Activated CD8-positive, alpha-beta T cell treated with anti-CD3 and anti-CD28 coated beads for 36 hours (primary cell): ENCODE measurements around the gene SEC61A2. TPM values are rescaled to one million over a fixed set of nuclear protein-coding genes. Genes with fewer than 3 reads are reported as not detected.
A peak's percentile ranks its signal among the peaks of the same experiment; 100 is the strongest.

Experiments
- ATAC-seq: fragments of 200-7000 bp; cut with Tn5 transposase; one replicate; pipeline ENCODE4 v1.10.0; 2021; ENCODE audit warnings: mild to moderate bottlenecking, moderate library complexity
- CTCF ChIA-PET: fragments of 350-600 bp; sonication (Branson Sonifier 250); formaldehyde crosslinking; loops from one replicate; lab custom pipeline; 2021; ENCODE audit warnings: antibody characterized with exemption; lab: Charles Lee
- POLR2A ChIA-PET: fragments of 350-600 bp; sonication (Branson Sonifier 250); formaldehyde crosslinking; loops from one replicate; lab custom pipeline; 2021; ENCODE audit warnings: antibody characterized with exemption; lab: Charles Lee
- DNase-seq: peaks from one replicate; pipeline ENCODE4 v3.0.0-alpha.2; 2020
- H3K27ac Mint-ChIP-seq: one replicate; pipeline ENCODE4 v1.8.0; 2021; ENCODE audit warnings: mild to moderate bottlenecking, mixed read lengths
- H3K27me3 Mint-ChIP-seq: one replicate; pipeline ENCODE4 v1.8.0; 2021; ENCODE audit warnings: mixed read lengths
- H3K36me3 Mint-ChIP-seq: one replicate; pipeline ENCODE4 v1.8.0; 2021; ENCODE audit warnings: low read depth, mixed read lengths
- H3K4me1 Mint-ChIP-seq: one replicate; pipeline ENCODE4 v1.8.0; 2021; ENCODE audit warnings: low read depth, mixed read lengths
- H3K4me3 Mint-ChIP-seq: one replicate; pipeline ENCODE4 v1.8.0; 2021; ENCODE audit warnings: mild to moderate bottlenecking, moderate library complexity, mixed read lengths
- H3K9me3 Mint-ChIP-seq: one replicate; pipeline ENCODE4 v1.8.0; 2021; ENCODE audit warnings: mixed read lengths
- intact Hi-C: fragments of 100-400 bp; cut with micrococcal nuclease; formaldehyde crosslinking; loops from one replicate; pipeline ENCODE4 v1.10.0; 2022
- total RNA-seq, 2 experiments: library from RNA; stranded (reverse); gene quantifications; one replicate each; pipeline ENCODE4 v1.2.3, GENCODE V29; 2021
- TF ChIP-seq, protein P1 (sequence below): fragments of 200-600 bp; IDR thresholded peaks from one replicate; pipeline ENCODE4 v1.8.0; 2022; ENCODE audit warnings: antibody characterized with exemption, mild to moderate bottlenecking

Gene SEC61A2
- total RNA-seq, 2 experiments from 2014 or later, result 10.8 to 12.0 TPM

DNA sequence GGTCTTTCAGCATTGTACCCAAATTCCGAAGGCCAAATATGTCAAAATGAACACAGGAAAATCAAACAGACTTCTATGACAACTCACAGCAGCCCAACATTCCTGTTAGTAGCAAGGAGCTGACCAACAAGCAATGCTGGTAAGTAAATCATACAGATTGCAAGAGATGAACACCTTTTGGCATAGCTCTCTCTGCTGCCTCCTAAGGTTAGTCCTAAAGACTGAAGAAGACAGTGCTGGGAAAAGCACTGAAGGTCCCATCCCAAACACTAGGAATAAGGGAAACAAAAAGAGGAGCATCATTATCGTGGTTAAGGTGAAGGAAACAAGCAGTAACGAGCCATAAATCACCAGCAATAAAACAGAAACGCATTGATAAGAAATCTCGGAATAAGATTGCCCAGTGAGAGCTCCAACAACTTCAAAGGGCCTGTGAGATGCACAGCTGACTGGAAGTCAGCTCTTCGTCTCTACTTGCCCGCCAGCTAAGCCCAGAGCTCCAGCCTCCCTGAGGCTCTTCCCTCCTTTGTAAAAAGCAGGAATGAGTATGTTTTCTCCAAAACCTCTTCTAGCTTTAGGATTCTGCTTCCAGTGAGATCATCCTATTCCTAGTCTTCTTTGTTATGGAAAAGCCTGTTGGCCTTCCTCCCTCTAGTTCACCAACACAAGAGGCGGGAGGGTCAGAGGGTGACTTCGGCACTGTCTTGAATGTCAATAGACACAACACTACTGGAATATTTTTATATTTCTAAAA, 50.9 kb downstream of the SEC61A2 start:
- ChIA-PET POLR2A (interaction anchor here (0.6 to 1.5 kb wide), 5 partner anchors 15 to 201 kb away, joined by 3 to 4 read pairs (median 3); partner anchors contain the start of genes CDC123, DHTKD1 and NUDT5), CTCF (interaction anchor here (0.8 to 2.1 kb wide), 3 partner anchors 15 to 35 kb away, joined by 3 to 5 read pairs (median 3); partner anchors contain the start of genes CDC123 and NUDT5)
- ATAC-seq, result no peak
- Mint-ChIP-seq H3K4me3 (no peak overlapping the region), H3K4me1 (peaks cover 21% of the 10 kb centered on the region), H3K27me3 (no peaks in the 10 kb centered on the region), H3K9me3 (no peaks in the 10 kb centered on the region), H3K27ac (peak overlapping the region; percentile 93), H3K36me3 (peaks cover 37% of the 10 kb centered on the region)
- intact Hi-C loops, result no loop called here
- TF ChIP-seq, protein P1, sequence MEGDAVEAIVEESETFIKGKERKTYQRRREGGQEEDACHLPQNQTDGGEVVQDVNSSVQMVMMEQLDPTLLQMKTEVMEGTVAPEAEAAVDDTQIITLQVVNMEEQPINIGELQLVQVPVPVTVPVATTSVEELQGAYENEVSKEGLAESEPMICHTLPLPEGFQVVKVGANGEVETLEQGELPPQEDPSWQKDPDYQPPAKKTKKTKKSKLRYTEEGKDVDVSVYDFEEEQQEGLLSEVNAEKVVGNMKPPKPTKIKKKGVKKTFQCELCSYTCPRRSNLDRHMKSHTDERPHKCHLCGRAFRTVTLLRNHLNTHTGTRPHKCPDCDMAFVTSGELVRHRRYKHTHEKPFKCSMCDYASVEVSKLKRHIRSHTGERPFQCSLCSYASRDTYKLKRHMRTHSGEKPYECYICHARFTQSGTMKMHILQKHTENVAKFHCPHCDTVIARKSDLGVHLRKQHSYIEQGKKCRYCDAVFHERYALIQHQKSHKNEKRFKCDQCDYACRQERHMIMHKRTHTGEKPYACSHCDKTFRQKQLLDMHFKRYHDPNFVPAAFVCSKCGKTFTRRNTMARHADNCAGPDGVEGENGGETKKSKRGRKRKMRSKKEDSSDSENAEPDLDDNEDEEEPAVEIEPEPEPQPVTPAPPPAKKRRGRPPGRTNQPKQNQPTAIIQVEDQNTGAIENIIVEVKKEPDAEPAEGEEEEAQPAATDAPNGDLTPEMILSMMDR, result no peak
- DNase-seq, result no peak

DNA sequence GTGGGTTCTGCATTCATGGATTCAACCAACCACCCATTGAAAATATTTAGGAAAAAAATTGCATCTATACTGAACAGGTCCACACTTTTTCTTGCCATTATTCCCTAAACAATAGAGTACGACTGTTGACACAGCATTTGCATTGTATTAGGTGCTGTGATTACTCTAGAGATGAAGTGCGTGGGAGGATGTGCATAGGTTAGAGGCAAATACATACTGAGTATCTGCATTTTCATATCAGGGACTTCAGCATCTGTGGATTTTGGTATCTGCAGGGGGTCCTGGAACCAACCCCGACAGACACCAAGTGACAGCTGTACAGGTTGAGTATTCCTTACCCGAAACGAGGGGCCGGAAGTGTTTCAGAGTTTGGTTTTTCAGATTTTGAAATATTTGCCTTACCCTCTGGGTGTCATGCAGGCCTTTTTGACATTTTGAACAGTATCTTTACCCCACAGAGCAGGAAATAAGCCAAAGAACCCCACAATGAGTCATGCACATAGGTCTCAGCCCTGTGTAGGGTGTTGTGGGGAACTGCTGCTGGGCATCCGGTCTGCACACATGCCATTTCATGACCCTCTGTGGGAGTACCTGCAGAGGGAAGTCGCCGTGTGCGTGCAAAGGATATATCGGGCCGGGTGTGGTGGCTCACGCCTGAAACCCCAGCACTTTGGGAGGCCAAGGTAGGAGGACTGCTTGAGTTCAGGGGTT, 51.7 kb downstream of the SEC61A2 start:
- peaks cover 41% of the 10 kb centered on the region for H3K36me3 Mint-ChIP-seq
- ChIA-PET CTCF (interaction anchor here (0.8 to 2.3 kb wide), 4 partner anchors 14 to 34 kb away, joined by 3 to 10 read pairs (median 4); partner anchors contain the start of genes CDC123 and NUDT5), POLR2A (interaction anchor here (0.7 to 1.5 kb wide), 4 partner anchors 15 to 113 kb away, joined by 3 to 4 read pairs (median 3); partner anchors contain the start of genes CDC123, DHTKD1 and NUDT5)
- intact Hi-C loops, result no loop called here
- H3K27ac Mint-ChIP-seq, result peak overlapping the region; percentile 93
- H3K9me3 Mint-ChIP-seq, result no peaks in the 10 kb centered on the region
- peak; percentile 99 for ATAC-seq
- H3K4me3 Mint-ChIP-seq, result no peak overlapping the region
- TF ChIP-seq, protein P1, result no peak
- DNase-seq, result peak; percentile 88
- peaks cover 25% of the 10 kb centered on the region for H3K4me1 Mint-ChIP-seq
- H3K27me3 Mint-ChIP-seq, result no peaks in the 10 kb centered on the region

DNA sequence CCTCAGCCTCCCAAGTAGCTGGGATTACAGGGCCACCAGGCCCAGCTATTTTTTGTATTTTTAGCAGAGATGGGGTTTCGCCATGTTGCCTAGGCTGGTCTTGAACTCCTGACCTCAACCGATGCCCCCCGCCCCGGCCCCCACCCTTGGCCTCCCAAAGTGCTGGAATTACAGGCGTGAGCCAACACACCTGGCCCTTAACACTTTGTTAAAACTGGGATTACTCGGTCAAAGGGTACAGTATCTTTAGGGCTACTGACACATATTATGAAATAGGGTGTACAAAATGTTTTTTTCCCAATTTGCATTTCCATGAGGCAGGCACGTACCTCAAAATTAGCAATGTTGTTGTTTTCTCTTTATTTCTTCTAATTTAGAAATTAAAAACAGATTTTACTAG, 54.7 kb downstream of the SEC61A2 start:
- Mint-ChIP-seq H3K27me3 (no peaks in the 10 kb centered on the region), H3K4me1 (peaks cover 43% of the 10 kb centered on the region), H3K4me3 (no peak overlapping the region), H3K27ac (no peak overlapping the region), H3K9me3 (no peaks in the 10 kb centered on the region), H3K36me3 (peaks cover 52% of the 10 kb centered on the region)
- ChIA-PET POLR2A (interaction anchor here (1.4 kb wide), 1 partner anchor 11 kb away, joined by 4 read pairs; the partner anchor contains the start of genes CDC123 and NUDT5), CTCF (interaction anchor here (1.4 kb wide), 1 partner anchor 198 kb away, joined by 3 read pairs; no protein-coding TSS in a partner anchor)
- no peak for ATAC-seq
- intact Hi-C loops, result no loop called here
- TF ChIP-seq, protein P1, result no peak
- no peak for DNase-seq

DNA sequence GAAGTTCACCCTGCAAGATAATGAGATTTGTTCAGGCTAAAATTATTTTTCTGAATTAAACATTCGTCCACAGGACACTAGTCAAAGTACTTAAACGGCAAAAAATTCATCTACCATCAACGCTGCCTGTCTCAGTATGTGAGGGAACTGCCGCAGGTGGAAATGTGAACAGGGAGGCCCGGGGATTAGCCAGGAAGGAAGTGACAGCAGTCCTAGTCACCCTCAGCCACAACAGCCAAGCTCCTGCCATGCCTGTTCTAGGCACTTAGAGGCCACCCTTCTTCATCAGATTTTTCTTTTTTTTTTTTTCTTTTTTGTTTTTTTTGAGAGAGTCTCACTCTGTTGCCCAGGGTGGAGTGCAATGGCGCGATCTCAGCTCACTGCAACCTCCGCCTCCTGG, 56.8 kb downstream of the SEC61A2 start:
- peak; percentile 16 for DNase-seq
- TF ChIP-seq, protein P1, result no peak
- intact Hi-C loops, result no loop called here
- H3K4me1 Mint-ChIP-seq, result peaks cover 37% of the 10 kb centered on the region
- peak overlapping the region; percentile 73 for H3K27ac Mint-ChIP-seq
- ChIA-PET POLR2A (no interaction called here), CTCF (no interaction called here)
- H3K4me3 Mint-ChIP-seq, result no peak overlapping the region
- H3K36me3 Mint-ChIP-seq, result peaks cover 50% of the 10 kb centered on the region
- no peaks in the 10 kb centered on the region for H3K9me3 Mint-ChIP-seq
- ATAC-seq, result no peak
- no peaks in the 10 kb centered on the region for H3K27me3 Mint-ChIP-seq
